ENCODE measurements around the gene ZNF778. TPM values are rescaled to one million over a fixed set of nuclear protein-coding genes. Genes with fewer than 3 reads are reported as not detected.
A peak's percentile ranks its signal among the peaks of the same experiment; 100 is the strongest.

ZNF778 gene
- total and polyA plus RNA-seq, 8 donors = 1.2 to 10.3 (median 5.5) TPM

DNA sequence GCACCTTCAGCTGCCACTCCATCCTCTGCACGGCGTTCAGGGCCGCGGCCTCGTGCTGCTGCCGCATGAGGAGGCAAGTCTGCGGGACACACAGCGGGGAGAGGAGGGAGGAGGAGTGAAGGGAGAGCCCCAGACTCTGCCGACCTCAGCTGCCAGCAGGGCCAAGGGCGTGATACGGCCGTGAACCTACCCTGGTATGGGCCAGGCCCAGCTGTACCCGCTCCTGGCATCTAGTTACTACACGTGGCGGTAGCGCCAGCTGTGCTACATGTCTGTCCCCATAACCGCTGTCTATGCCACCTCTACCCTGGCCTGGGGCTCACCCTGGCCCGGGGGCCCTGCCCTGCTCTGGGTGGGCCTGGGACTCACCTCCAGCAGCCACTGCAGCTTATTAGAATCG is 51.1 kb downstream of the ZNF778 start:
- Histone ChIP-seq H3K27me3 (no peaks in the 10 kb centered on the region), H3K9me3 (no peaks in the 10 kb centered on the region), H3K27ac (no peak overlapping the region), H3K4me1 (no peaks in the 10 kb centered on the region), H3K36me3 (peaks cover 4 to 39% (median 10%) of the 10 kb centered on the region in 3 donors), H3K4me3 (no peak overlapping the region)
- ATAC-seq (no peak), DNase-seq (no peak), FAIRE-seq (no peak)
- intact Hi-C loops (cut with DNase I) = no loop called here
- WGBS, 2 donors = 93 to 95% methylated on average over 11 to 19 of the region's 19 CpGs
- TF ChIP-seq, protein P1, sequence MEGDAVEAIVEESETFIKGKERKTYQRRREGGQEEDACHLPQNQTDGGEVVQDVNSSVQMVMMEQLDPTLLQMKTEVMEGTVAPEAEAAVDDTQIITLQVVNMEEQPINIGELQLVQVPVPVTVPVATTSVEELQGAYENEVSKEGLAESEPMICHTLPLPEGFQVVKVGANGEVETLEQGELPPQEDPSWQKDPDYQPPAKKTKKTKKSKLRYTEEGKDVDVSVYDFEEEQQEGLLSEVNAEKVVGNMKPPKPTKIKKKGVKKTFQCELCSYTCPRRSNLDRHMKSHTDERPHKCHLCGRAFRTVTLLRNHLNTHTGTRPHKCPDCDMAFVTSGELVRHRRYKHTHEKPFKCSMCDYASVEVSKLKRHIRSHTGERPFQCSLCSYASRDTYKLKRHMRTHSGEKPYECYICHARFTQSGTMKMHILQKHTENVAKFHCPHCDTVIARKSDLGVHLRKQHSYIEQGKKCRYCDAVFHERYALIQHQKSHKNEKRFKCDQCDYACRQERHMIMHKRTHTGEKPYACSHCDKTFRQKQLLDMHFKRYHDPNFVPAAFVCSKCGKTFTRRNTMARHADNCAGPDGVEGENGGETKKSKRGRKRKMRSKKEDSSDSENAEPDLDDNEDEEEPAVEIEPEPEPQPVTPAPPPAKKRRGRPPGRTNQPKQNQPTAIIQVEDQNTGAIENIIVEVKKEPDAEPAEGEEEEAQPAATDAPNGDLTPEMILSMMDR (IDR thresholded peaks at IDR 0.05) = no peak

DNA sequence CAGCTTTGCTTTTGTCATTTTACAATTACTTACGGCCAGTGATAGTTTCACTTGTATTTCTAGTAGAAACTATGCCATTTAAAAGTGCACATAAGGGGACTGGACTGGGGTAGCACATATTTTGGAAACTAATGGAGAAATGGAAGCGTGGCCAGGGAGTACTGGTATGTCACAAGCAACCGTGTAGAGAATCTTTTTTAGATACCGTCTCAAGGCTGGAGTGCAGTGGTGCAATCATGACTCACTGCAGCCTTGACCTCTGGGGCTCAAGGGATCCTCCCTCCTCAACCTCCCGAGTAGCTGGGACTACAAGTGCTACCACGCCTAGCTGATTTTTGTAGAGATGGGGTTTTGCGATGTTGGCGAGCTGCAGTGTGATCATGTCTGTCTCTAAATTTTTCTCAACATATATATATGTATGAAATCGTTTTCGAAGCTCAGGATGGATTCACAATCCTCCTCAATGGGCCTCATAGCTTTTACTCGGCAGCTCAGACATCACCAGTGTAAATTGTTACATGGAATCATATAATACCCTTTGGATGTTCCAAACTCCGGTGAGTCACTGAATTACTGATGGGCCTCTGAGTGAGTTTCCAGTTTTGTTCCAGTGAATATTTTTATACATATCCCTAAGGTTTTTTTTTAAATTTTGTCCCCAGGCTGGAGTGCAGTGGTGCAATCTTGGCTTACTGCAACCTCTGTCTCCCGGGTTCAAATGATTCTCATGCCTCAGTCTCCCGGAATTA is 51.7 kb downstream of the ZNF778 start:
- FAIRE-seq (no peak), DNase-seq (no peak), ATAC-seq (peak in 3 of 4 donors; percentile 7 to 51 (median 26))
- 88 to 91% methylated on average over 14 of the region's 14 CpGs for WGBS, 2 donors
- TF ChIP-seq, protein P1 (IDR thresholded peaks at IDR 0.05) = no peak
- H3K4me3 ChIP-seq = no peak overlapping the region
- no peaks in the 10 kb centered on the region for H3K4me1 ChIP-seq
- H3K9me3 ChIP-seq = no peaks in the 10 kb centered on the region
- H3K27me3 ChIP-seq = no peaks in the 10 kb centered on the region
- intact Hi-C loops (cut with DNase I) = no loop called here
- H3K27ac ChIP-seq = no peak overlapping the region
- peaks cover 4 to 45% (median 10%) of the 10 kb centered on the region in 3 donors for H3K36me3 ChIP-seq

DNA sequence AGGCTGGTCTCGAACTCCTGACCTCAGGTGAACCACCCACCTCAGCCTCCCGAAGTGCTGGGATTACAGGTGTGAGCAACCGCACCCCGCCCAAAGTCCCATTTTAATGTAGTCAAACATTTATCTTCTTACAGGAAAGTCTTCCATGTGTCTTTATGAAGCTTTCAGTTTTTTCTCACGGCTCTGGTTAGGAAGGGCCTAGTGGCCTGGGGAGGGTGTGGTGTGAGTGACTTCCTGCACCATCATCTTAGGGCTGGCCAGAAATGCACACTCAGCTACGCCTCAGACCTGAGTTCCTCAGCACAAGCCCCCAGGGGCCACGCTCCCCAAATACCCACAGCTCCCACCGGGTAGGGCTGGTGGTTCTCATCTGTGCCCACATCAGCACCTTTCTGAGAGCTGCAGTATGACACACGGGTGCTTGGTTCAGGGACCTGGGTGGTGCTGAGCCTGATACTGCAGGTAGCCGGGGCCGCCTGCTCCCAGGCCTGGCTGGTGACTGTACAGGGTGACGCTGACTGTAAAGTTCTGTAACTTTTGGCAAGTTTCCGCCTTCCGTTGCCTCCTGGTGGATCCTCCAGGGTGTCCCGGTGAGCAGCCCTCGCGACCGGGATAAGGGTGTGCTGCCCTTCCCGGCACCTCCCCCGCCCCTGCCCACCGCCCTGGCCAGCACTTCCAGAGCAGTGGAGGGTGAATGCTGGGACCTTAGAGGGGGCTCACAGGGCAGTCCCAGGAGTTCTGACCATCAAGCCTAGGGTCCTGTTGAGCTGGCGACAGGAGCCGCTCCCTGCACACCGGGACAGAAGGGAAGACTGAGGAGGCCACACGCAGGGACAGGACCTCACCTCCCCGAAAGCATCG is 52.5 kb downstream of the ZNF778 start:
- DNase-seq = peak in 1 of 6 donors; percentile 49
- 94 to 96% methylated on average over 27 of the region's 27 CpGs for WGBS, 2 donors
- ATAC-seq = no peak
- H3K36me3 ChIP-seq = peaks cover 4 to 54% (median 10%) of the 10 kb centered on the region in 3 donors
- no peaks in the 10 kb centered on the region for H3K27me3 ChIP-seq
- TF ChIP-seq, protein P1 (IDR thresholded peaks at IDR 0.05) = no peak
- H3K4me1 ChIP-seq = no peaks in the 10 kb centered on the region
- no peak overlapping the region for H3K27ac ChIP-seq
- FAIRE-seq = no peak
- no peak overlapping the region for H3K4me3 ChIP-seq
- intact Hi-C loops (cut with DNase I) = no loop called here
- no peaks in the 10 kb centered on the region for H3K9me3 ChIP-seq

DNA sequence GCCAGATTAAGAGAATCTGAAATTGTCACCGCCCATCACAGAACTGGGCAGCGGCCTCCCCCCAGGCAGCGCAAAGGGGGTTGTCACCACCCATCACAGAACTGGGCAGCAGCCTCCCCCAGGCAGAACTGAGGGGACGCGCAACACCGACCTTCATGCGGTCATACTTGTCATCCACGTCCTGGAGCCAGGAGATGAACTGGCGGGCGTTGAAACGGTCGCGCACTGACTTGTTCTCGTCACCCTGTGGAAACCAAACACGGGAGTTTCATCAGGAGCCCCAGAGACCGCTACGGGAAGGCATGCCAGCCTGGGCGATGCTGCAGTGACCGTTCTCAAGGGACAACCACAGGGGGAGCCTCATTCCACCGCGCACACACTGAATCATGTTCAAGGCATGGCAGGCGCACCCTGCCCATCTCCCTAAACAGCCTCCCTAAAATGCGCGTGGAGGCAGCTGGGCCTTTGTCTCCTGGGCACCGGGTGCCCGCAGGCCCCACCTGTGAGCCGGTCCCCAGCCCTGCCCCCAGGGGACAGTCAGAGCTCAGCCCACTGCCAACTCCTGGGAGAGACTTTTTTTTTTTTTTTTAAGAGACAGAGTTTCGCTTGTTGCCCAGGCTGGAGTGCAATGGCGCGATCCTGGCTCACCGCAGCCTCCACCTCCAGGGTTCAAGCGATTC is 53.3 kb downstream of the ZNF778 start:
- Histone ChIP-seq H3K4me3 (no peak overlapping the region), H3K4me1 (no peaks in the 10 kb centered on the region), H3K9me3 (no peaks in the 10 kb centered on the region), H3K36me3 (peaks cover 4 to 58% (median 16%) of the 10 kb centered on the region in 3 donors), H3K27me3 (no peaks in the 10 kb centered on the region), H3K27ac (no peak overlapping the region)
- DNase-seq = peak in 1 of 6 donors; percentile 45
- no peak for FAIRE-seq
- 96 to 97% methylated on average over 32 of the region's 32 CpGs for WGBS, 2 donors
- ATAC-seq = no peak
- intact Hi-C loops (cut with DNase I) = no loop called here
- TF ChIP-seq, protein P1 (IDR thresholded peaks at IDR 0.05) = no peak
